NCI-H146 treated with DMSO at 0.1 percent for 48 hours (cell line): ENCODE results near the gene SYNJ2BP.
A peak's percentile ranks its signal among the peaks of the same experiment; 100 is the strongest.
"Not testable (repeated sequence)": the region's sequence is repeated elsewhere in the genome, so short reads cannot be mapped to it uniquely, and the experiment has no call there.

Source experiments
- DNase-seq: peaks from one replicate; lab custom pipeline; 2025; ENCODE audit not compliant: unreplicated experiment; lab: John Stamatoyannopoulos, UW

SYNJ2BP gene, protein sequence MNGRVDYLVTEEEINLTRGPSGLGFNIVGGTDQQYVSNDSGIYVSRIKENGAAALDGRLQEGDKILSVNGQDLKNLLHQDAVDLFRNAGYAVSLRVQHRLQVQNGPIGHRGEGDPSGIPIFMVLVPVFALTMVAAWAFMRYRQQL

GRCh38 chr14:70416725-70417349 is at the start of gene SYNJ2BP:
TSS of gene SYNJ2BP (minus strand) at chr14:70417090. CDS start at chr14:70416963, 127 bp downstream.
- DNase-seq, result peak; percentile 62

DNA sequence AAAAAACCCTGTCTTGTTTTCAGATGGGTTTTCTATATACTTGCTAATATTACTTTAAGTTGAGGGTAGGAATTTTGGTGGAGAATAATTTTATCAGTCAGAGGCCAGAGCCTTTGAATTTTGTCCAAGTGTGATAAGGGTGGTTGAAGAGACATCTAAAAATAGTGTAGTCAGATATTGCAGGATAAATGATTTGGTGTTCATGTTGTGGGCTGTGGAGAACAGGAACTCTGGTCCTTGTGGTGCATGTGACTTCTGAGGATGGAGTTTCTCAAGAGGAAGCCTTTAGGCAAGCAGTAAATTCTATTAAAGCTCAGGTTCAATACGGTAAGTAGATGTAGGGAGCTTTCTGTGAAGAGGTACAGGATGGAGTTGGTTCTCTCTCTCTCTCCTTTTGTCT is 37.8 kb upstream of the SYNJ2BP start:
- DNase-seq, result no peak

DNA sequence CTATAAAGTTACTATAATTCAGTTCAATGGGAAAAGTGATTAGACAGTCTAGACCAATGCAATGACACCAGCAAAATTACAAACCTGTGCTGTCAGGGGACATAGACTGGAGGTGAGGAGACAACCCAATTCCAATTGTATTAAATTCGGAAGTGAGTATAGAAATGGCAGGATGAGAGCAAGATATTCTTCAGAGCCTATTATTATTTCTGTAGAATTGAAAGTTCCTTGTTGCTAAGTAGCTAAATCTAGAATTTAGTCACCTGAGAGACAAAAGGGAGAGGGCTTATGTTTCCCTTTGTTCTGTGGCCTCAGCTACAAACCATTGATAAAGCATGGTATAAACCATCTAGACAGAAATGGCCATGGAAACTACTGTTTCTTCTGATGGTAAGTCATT is 35.0 kb upstream of the SYNJ2BP start, which contains the start of gene ADAM21:
Gene ADAM21 (plus strand): TSS at position 301 of the 400 bp plus-strand sequence. CDS start 5,326 bp downstream, outside the sequence.
- DNase-seq, result no peak

DNA sequence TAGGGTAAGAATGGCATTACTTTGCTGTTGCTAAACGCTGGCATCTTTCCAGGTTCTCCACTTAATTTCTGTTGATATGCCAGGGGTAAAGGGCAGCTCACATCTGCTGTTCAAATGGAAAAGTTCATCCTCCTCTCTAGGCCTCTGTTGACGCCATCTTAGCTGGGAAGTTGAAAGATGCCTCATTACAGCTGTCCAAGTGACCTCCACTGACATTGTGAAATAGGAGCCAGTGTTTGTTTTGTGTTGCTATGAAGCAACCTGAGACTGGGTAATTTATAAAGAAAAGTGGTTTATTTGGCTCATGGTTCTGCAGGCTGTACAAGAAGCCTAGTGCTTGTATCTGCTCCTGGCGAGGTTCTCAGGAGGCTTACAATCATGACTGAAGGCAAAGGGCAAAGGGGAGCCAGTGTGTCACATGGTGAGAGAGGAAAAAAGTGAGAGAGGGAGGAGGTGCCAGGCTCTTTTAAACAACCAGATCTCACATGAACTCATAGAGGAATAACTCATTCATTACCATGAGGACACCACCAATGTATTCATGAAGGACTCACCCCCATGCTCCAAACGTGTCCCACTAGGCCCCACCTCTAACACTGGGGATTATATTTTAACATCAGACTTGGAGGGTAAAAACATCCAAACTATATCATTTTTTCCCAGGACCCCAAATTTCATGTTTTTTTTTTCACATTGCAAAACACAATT is 31.9 kb upstream of the SYNJ2BP start:
- no peak for DNase-seq

GRCh38 chr14:70442750-70443149 is 25.9 kb upstream of the SYNJ2BP start:
- DNase-seq, result no peak

GRCh38 chr14:70441641-70442040 is 24.8 kb upstream of the SYNJ2BP start:
- no peak for DNase-seq

DNA sequence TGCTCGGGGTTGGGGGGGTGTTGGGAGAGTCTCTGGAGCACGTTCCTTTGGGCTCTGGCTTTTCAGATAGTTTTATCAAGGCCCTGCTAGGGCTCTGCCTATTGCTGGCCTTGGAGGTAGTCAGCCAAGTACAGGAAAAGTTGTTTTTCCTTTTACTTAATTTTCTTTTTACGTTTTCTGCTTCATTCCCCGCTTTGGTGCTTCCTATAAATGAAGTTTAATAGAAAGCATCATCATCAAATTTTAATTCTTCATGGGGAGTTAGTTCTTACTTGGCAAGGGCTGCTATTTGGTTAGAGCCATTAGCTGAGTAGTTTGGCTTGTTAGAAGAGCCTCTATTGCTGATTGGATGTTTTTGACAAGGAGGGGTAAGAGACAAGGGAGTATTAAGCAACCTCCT is 20.0 kb upstream of the SYNJ2BP start:
- no peak for DNase-seq

- not testable (repeated sequence) for DNase-seq
Measured at GRCh38 chr14:70426555-70426954, 9.7 kb upstream of the SYNJ2BP start.

GRCh38 chr14:70425354-70425753 is 8.5 kb upstream of the SYNJ2BP start:
- no peak for DNase-seq

DNA sequence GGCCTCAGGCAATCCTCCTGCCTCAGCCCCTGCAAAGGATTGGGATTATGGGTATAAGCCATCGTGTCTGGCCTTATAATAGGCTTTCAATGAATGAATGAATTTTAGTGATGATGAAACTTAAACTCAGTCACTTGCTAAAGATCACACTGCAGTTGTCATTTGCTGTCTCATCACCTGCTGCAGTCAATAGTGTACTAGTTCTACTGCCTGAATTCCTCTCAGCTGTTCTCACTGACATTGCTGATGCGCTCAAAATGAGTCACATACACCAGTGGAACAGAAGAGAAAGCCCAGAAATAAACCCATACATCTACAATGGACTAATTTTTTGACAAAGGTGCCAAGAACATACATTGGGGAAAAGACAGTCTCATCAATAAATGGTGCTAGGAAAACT is 5.6 kb upstream of the SYNJ2BP start:
- no peak for DNase-seq

DNA sequence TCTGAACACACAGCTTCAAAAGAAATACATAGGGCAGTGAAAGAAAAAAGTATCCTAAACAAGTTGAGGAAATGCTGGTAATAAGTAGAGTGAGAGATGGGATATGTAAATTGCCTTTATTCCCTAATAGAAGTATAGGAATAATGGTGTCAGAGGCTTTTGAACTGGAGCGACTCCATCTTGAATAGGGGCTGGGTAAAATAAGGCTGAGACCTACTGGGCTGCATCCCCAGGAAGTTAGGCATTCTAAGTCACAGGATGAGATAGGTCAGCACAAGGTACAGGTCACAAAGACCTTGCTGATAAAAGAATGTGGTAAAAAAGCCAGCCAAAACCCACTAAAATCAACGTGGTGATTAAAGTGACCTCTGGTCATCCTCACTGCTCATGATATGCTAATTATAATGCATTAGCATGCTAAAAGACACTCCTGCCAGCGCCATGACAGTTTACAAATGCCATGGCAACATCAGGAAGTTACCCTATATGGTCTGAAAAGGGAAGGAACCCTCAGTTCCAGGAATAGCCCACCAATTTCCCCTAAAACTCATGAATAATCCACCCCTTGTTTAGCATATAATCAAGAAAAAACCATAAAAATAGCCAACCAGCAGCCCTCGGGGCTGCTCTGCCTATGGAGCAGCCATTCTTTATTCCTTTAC is 2.5 kb upstream of the SYNJ2BP start:
- DNase-seq, result not testable (repeated sequence)

DNA sequence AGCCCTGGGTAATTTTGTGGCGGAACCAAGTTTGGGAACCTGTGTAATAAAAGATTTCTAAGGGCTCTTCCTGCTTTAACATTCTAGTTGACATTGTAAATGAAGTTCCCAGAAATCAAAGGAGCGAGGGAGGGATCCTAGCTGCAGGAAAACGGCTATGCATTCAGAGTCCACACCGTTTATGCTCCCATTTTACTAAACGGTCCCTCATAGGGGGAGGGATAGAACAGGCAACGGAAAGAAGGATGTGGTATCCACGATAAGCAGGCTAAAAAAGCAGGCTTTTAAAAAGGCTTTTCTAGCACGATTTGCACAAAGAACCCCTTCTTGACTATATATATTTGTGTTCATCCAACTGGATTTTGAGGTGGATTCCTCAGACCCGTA is 559 bp downstream of the SYNJ2BP start:
- peak; percentile 5 for DNase-seq

DNA sequence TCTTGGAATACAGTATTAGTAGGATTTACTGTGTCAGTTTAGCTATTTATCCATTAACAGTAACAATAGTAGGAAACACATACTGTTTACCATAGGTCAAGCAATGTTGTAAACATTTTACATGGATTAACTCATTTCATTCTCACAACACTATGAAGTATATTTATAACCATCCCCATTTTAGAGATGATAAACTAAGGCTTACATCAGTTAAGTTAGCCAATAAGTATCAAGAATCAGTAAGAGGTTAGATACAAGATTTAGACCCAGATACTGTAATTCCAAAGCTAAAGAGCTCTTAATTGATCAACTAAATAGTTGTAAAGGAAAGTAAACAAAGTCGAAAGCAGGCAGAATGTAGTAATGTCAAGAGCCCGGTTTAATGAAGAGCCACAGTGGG is 1.1 kb downstream of the SYNJ2BP start:
- DNase-seq, result no peak

DNA sequence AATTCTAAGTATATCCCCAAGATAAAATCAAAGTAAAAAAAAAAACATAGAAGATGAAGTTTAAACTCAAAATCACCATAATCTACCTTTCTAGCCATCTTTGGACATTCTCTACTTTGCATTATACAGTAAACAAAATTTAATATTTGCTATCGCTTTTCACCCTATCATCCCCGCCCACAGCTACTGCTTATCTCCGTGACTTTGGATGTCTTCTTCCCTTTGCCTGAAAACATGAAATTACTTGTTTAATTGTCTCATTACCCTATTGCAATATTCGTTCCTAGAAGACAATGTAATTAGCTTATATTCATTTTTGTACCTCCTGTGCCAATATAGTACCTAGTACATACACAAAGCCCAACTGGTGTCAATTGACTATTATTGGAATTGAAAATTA is 9.3 kb downstream of the SYNJ2BP start:
- no peak for DNase-seq

- DNase-seq, result not testable (repeated sequence)
Measured at GRCh38 chr14:70406216-70406615, 10.7 kb downstream of the SYNJ2BP start.

GRCh38 chr14:70403335-70403734 is 13.6 kb downstream of the SYNJ2BP start:
- DNase-seq, result not testable (repeated sequence)

- no peak for DNase-seq
Measured at GRCh38 chr14:70401643-70402042, 15.2 kb downstream of the SYNJ2BP start.

DNA sequence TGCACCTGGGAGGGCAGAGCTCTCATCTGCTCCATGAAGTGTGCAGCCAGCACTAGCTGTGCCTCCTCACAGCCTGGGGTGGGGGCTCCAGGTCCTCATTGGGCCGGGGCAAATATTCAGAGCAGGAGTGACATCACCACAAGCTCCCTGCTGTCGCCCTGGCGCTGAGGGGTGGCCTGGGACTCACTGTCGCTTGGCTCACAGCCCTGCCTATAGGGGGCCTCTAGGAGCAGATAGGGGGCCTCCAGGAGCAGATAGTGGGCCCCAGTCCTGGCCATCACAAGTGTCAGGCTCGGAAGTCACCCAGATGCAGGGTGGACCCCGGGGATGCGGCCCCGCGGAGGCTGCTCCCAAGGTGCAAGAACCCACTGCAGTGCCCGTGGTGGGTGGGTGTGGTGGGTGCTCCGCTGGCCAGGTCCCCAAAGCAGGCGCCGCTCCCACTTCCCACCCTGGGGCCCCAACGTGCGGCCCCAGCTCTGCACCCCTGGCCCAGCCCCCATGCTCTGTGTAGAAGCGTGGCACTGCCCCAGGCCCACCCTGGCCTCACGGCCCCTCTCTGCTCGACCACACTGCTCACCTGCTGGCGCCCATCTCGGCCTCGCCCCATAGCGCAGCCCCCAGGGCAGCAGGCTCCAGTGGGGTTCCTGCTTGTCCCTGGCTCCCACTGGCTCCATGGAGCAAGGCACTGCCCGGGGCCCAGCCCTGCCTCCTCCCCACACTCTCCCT is 18.0 kb downstream of the SYNJ2BP start:
- DNase-seq, result no peak

DNA sequence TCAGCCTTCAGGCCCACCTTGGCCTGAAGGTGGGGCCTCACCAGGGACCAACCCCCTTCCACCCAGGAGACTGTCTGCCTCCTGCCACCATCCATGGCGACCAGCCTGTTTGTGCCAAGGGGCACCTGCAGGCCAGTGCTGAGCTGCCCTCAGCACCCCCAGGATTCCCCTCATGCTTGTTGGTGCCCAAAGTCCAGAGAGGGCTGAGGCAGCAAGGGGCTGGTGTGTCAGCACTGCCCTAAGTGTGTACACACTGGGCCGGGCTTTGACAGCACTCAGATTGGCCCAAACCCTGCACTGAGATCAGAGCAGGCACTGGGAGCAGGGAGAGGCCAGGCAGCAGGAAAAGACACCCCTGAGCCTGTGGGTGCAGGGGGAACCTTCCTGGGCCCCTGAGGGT is 18.6 kb downstream of the SYNJ2BP start:
- DNase-seq, result no peak

DNA sequence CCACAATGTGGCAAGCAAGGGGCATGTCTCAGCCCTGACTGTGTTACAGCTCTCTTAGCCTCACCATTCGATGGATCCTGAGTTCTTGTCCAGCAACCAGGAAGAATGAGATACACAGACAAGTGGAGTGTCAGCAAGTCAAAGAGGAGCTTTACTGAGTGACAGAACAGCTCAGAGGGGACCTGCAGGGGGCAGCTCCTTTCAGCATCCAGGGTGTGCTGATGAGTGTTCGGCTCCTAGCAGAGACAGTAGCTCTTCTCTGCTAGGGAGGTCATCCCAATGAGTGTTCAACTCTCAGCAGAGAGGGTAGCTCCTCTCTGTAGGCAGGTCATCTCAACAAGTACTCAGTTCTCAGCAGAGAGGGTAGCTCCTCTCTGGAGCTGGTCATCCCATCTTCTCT is 19.1 kb downstream of the SYNJ2BP start:
- no peak for DNase-seq

DNA sequence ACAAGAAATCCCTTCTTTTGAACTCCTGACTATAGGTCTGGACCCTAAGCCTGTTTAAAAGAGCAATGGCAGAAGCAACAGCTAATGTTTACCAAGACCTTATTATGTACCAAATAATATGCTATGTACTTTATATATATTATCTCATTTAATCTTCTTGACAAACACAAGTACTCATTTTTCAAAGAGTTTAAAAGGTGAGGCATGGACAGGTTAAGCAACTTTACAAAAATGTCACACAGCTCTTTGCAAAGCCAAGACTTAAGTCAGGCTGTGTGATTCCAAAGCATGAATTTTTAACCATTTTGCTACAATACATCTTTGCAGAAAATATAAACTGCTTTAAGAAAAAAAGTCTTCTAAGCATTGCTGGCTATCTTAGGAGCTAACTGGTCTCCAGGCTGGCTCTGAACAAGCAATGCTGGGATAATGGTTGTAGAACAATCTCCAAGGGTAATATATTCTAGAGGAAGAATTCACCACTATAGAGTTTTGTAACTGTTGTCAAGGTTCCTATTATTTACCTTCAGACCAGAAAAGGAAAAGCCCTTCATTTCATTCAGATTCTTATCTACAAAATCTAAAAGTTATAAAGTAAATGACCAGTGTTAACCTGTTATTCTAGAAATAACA is 22.1 kb downstream of the SYNJ2BP start:
- DNase-seq, result no peak
